Kidney epithelial cell (primary cell): ENCODE results near the gene HUWE1. TPM values are rescaled to one million over a fixed set of nuclear protein-coding genes. Genes with fewer than 3 reads are reported as not detected.

Source experiments
- DNase-seq: peaks from one replicate; pipeline ENCODE4 v3.0.0-alpha.2; 2010; ENCODE audit warnings: low read depth
- H3K27me3 ChIP-seq: 2 replicates; pipeline ENCODE4 v1.6.0; 2011; ENCODE audit warnings: low read length; ENCODE audit not compliant: control insufficient read depth, insufficient read depth
- H3K36me3 ChIP-seq: 2 replicates; pipeline ENCODE4 v1.5.1; 2011; ENCODE audit warnings: low read length; ENCODE audit not compliant: control insufficient read depth, insufficient read depth
- H3K4me3 ChIP-seq: 2 replicates; pipeline ENCODE4 v1.5.1; 2011; ENCODE audit warnings: low read depth, mild to moderate bottlenecking, control low read depth, low read length
- total RNA-seq: library from RNA; depleted of rRNA; stranded (reverse); fragments of >200 nt; gene quantifications from 2 replicates; pipeline ENCODE4 v1.2.3, GENCODE V29; 2015
- TF ChIP-seq, protein P1 (sequence below): IDR thresholded peaks from 2 replicates; pipeline ENCODE4 v1.5.1; 2011; ENCODE audit warnings: mild to moderate bottlenecking, moderate library complexity, low read length, control low read depth, inconsistent platforms; ENCODE audit not compliant: insufficient read depth, poor library complexity, severe bottlenecking

The HUWE1 gene
- total RNA-seq, 1 donor from 2014 or later: 121 TPM

DNA sequence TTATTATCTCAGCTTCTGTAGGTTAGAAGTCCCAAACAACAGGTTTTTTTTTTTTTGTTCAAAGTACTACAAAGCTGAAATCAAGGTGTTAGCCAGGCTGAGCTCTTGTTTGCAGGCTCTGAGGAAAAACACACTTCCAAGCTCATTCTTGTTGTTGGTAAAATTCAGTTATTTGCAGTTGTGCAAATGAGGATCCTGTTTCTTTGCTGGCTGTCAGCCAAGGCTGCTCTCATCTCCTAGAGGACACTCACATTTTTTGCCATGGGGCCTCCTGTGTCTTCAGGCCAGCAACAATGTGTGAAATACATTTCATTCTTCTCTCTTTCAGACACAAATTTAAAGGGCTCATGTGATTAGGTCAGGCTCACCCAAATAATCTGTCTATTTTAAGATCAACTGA lies 192.1 kb downstream of the HUWE1 start:
- no peak overlapping the region for H3K4me3 ChIP-seq
- TF ChIP-seq, protein P1, sequence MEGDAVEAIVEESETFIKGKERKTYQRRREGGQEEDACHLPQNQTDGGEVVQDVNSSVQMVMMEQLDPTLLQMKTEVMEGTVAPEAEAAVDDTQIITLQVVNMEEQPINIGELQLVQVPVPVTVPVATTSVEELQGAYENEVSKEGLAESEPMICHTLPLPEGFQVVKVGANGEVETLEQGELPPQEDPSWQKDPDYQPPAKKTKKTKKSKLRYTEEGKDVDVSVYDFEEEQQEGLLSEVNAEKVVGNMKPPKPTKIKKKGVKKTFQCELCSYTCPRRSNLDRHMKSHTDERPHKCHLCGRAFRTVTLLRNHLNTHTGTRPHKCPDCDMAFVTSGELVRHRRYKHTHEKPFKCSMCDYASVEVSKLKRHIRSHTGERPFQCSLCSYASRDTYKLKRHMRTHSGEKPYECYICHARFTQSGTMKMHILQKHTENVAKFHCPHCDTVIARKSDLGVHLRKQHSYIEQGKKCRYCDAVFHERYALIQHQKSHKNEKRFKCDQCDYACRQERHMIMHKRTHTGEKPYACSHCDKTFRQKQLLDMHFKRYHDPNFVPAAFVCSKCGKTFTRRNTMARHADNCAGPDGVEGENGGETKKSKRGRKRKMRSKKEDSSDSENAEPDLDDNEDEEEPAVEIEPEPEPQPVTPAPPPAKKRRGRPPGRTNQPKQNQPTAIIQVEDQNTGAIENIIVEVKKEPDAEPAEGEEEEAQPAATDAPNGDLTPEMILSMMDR: no peak
- H3K27me3 ChIP-seq: no peaks in the 10 kb centered on the region
- no peaks in the 10 kb centered on the region for H3K36me3 ChIP-seq
- no peak for DNase-seq

GRCh38 chrX:53486285-53486684 lies 200.2 kb downstream of the HUWE1 start:
- H3K27me3 ChIP-seq: no peaks in the 10 kb centered on the region
- TF ChIP-seq, protein P1: no peak
- H3K4me3 ChIP-seq: no peak overlapping the region
- H3K36me3 ChIP-seq: no peaks in the 10 kb centered on the region
- no peak for DNase-seq

- no peak for DNase-seq
- no peaks in the 10 kb centered on the region for H3K36me3 ChIP-seq
- peaks cover 5% of the 10 kb centered on the region for H3K27me3 ChIP-seq
- H3K4me3 ChIP-seq: no peak overlapping the region
- TF ChIP-seq, protein P1: no peak
Measured at GRCh38 chrX:53483838-53484405, 202.6 kb downstream of the HUWE1 start.

- peaks cover 5% of the 10 kb centered on the region for H3K27me3 ChIP-seq
- no peak for DNase-seq
- TF ChIP-seq, protein P1: no peak
- no peaks in the 10 kb centered on the region for H3K36me3 ChIP-seq
- no peak overlapping the region for H3K4me3 ChIP-seq
Measured at GRCh38 chrX:53483416-53483815, 203.1 kb downstream of the HUWE1 start.
